ENCODE data around the gene TMPRSS4. TPM values are rescaled to one million over a fixed set of nuclear protein-coding genes. Genes with fewer than 3 reads are reported as not detected.
A peak's percentile ranks its signal among the peaks of the same experiment; 100 is the strongest.

The TMPRSS4 gene
- polyA plus RNA-seq, 3 donors: not detected

DNA sequence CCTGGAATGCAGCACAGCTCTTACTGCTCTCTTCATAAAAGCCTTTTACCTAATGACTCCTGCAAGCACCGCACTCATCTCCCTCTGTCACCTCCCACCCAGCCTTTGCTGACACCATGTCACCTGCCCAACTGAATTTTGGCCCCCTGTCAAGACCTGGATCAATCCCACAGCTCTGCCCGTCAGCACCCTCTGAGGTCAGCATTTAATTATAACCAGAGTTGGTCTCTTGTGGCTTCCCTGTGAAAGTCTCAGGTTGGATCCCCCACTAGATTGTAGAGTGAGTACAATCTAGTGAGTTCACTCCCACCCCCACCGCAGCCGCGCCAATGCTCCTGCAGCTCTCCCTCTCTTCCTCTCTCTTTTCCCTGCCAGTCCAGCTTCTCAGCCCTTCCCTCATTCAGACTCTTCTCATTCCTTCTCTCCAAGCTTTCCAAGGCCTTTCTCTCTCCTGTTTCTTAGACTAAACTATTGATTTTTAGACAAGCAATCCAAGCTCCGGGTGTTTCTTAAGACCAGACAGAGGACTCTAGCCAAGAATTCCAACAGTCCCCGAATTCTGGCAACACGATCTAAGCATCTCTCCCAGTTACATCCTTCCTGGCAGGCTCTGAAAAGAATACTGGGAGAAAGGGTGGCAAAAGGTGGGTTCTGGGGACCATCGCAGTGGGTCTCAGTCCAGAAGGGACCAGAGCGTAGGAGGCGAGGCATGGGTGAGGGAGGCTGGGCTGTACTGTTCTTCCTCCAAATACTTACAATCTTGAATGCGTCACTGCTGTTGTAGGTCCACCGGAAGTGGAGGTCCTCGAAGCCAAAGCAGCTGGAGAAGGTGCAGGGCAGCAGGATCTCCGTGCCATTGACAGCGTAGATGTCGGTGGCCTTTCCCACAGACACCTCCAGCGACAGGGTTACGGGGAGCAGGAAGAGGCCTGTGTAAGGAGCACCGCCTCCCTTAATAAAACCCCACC, 67.7 kb downstream of the TMPRSS4 start:
- no peak overlapping the region for H3K27ac ChIP-seq (ENCODE audit: low read depth in 1 of 2, low read length in 2 of 2)
- peaks cover 48% of the 10 kb centered on the region for H3K4me1 Mint-ChIP-seq
- H3K9ac ChIP-seq (ENCODE audit: insufficient read depth, low read length, poor library complexity, severe bottlenecking): no peak overlapping the region
- H3K4me1 ChIP-seq (ENCODE audit: control insufficient read depth in 1 of 2, insufficient read depth in 2 of 2, low read length in 2 of 2): peaks cover 34 to 48% of the 10 kb centered on the region in 2 donors
- no peak for DNase-seq
- H3K27ac Mint-ChIP-seq: peak overlapping the region in 3 of 7 donors; percentile 0 to 28 (median 19)
- no peaks in the 10 kb centered on the region for H4K20me1 ChIP-seq (ENCODE audit: insufficient read depth, low read length)
- H3K9me3 ChIP-seq (replicated peaks in 1 of 2; ENCODE audit: control insufficient read depth in 1 of 2, insufficient read depth in 1 of 2, low read length in 2 of 2): no peaks in the 10 kb centered on the region
- H3K27me3 ChIP-seq (ENCODE audit: control insufficient read depth in 2 of 2, insufficient read depth in 2 of 2, low read length in 2 of 2): peaks cover 0 to 2% of the 10 kb centered on the region in 2 donors
- H3K79me2 ChIP-seq (ENCODE audit: insufficient read depth, low read length): no peaks in the 10 kb centered on the region
- TF ChIP-seq, protein P1, sequence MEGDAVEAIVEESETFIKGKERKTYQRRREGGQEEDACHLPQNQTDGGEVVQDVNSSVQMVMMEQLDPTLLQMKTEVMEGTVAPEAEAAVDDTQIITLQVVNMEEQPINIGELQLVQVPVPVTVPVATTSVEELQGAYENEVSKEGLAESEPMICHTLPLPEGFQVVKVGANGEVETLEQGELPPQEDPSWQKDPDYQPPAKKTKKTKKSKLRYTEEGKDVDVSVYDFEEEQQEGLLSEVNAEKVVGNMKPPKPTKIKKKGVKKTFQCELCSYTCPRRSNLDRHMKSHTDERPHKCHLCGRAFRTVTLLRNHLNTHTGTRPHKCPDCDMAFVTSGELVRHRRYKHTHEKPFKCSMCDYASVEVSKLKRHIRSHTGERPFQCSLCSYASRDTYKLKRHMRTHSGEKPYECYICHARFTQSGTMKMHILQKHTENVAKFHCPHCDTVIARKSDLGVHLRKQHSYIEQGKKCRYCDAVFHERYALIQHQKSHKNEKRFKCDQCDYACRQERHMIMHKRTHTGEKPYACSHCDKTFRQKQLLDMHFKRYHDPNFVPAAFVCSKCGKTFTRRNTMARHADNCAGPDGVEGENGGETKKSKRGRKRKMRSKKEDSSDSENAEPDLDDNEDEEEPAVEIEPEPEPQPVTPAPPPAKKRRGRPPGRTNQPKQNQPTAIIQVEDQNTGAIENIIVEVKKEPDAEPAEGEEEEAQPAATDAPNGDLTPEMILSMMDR (IDR thresholded peaks at IDR 0.05): no peak
- H2AFZ ChIP-seq (ENCODE audit: insufficient read depth, low read depth, low read length, poor library complexity, severe bottlenecking): no peak overlapping the region
- intact Hi-C loops (cut with micrococcal nuclease): loop anchor here (2.0 to 10.0 kb wide), 7 partner anchors 43 to 344 kb away; partner anchors contain the start of gene UBE4A (in 1 of the 2)
- peak overlapping the region; percentile 51 to 80 for H3K4me3 Mint-ChIP-seq
- peak overlapping the region in 1 of 3 experiments; percentile 84 for H3K4me3 ChIP-seq (replicated peaks in 1 of 3; ENCODE audit: low read depth in 2 of 3, low read length in 3 of 3)
- H3K9me3 Mint-ChIP-seq: peaks cover 0 to 5% (median 0%) of the 10 kb centered on the region in 7 donors
- peaks cover 0 to 3% of the 10 kb centered on the region in 2 donors for H3K36me3 Mint-ChIP-seq
- no peaks in the 10 kb centered on the region for H3K36me3 ChIP-seq (replicated peaks in 1 of 2; ENCODE audit: control insufficient read depth in 1 of 2, insufficient read depth in 2 of 2, low read length in 2 of 2)
- H3K27me3 Mint-ChIP-seq (ENCODE audit: low read depth in 3 of 3): peaks cover 3 to 17% (median 14%) of the 10 kb centered on the region in 3 donors
- peak overlapping the region; percentile 80 for H3K4me2 ChIP-seq (replicated peaks; ENCODE audit: extremely low read depth, low read length, poor library complexity, severe bottlenecking)
- 74% methylated on average over 12 of the region's 20 CpGs for WGBS (ENCODE audit: insufficient coverage)

Measured in CD14-positive monocyte (primary cell).